Neural cell (in vitro differentiated cells): ENCODE results near the gene NLRC5.

ENCODE experiments used
- CTCF ChIP-seq: fragments of 450-650 bp; IDR thresholded peaks from 2 replicates; pipeline ENCODE4 v1.5.1; 2014; ENCODE audit warnings: antibody characterized with exemption, mild to moderate bottlenecking, moderate library complexity; ENCODE audit not compliant: poor library complexity, severe bottlenecking
- EP300 ChIP-seq: fragments of 450-650 bp; conservative IDR thresholded peaks from 2 replicates; pipeline ENCODE4 v1.6.1; 2014; ENCODE audit warnings: antibody characterized with exemption, mild to moderate bottlenecking, moderate library complexity; ENCODE audit not compliant: poor library complexity, severe bottlenecking
- EZH2 ChIP-seq: fragments of 200-600, 300-800 bp; shearing (Covaris generic), sonication (generic); IDR thresholded peaks from 2 replicates; pipeline ENCODE4 v1.6.1; 2014; ENCODE audit warnings: antibody characterized with exemption, low read length, borderline replicate concordance, mild to moderate bottlenecking; ENCODE audit not compliant: insufficient read depth, poor library complexity, severe bottlenecking
- MXI1 ChIP-seq: fragments of 450-650 bp; conservative IDR thresholded peaks from 2 replicates; pipeline ENCODE4 v1.6.1; 2014; ENCODE audit warnings: antibody characterized with exemption, mild to moderate bottlenecking; ENCODE audit not compliant: poor library complexity, severe bottlenecking
- POLR2AphosphoS5 ChIP-seq: IDR thresholded peaks from 2 replicates; pipeline ENCODE4 v1.6.1; 2012
- RAD21 ChIP-seq: fragments of 450-650 bp; conservative IDR thresholded peaks from 2 replicates; pipeline ENCODE4 v1.6.1; 2014; ENCODE audit warnings: antibody characterized with exemption, mild to moderate bottlenecking, moderate library complexity
- SMC3 ChIP-seq: fragments of 450-650 bp; conservative IDR thresholded peaks from 2 replicates; pipeline ENCODE4 v1.6.1; 2014; ENCODE audit warnings: antibody characterized with exemption, mild to moderate bottlenecking, moderate library complexity; ENCODE audit not compliant: poor library complexity
- TAF1 ChIP-seq: IDR thresholded peaks from 2 replicates; pipeline ENCODE4 v1.6.1; 2012; ENCODE audit warnings: low read depth

GRCh38 chr16:56988948-56989945 lies at the start of gene NLRC5:
- TF ChIP-seq MXI1: peak; percentile 36
- TF ChIP-seq POLR2AphosphoS5: peak; percentile 22
- no peak for TF ChIP-seq CTCF
- TF ChIP-seq EP300: no peak
- no peak for TF ChIP-seq EZH2
- TF ChIP-seq SMC3: peak; percentile 28
- TF ChIP-seq RAD21: no peak
- no peak for TF ChIP-seq TAF1
